PFSK-1 (cell line): ENCODE measurements around the gene DGKB.

Source experiments
- FOXP2 ChIP-seq: optimal IDR thresholded peaks from 2 replicates; pipeline ENCODE3; 2011; ENCODE audit warnings: borderline replicate concordance, control low read depth, inconsistent platforms; ENCODE audit not compliant: insufficient read depth; ENCODE audit errors: extremely low read length, extremely low read depth
- POLR2AphosphoS5 ChIP-seq: IDR thresholded peaks from 2 replicates; pipeline ENCODE4 v1.6.1; 2012; ENCODE audit warnings: low read depth, mild to moderate bottlenecking, control low read depth, low read length, moderate library complexity
- SIN3A ChIP-seq: IDR thresholded peaks from 2 replicates; pipeline ENCODE4 v1.6.1; 2012; ENCODE audit warnings: mild to moderate bottlenecking, low read length, moderate library complexity, borderline replicate concordance; ENCODE audit not compliant: insufficient read depth
- TAF1 ChIP-seq: IDR thresholded peaks from 2 replicates; pipeline ENCODE4 v1.6.1; 2012; ENCODE audit warnings: low read length, control low read depth, borderline replicate concordance; ENCODE audit not compliant: insufficient read depth
- TF ChIP-seq, protein P1 (sequence below), 2 experiments: IDR thresholded peaks; 2 replicates each; pipeline versions ENCODE4 v1.6.1 to v1.8.0; 2011 to 2012; ENCODE audit warnings: low read depth in 2 of 2, low read length in 2 of 2, control low read depth in 1 of 2, inconsistent platforms in 1 of 2, mild to moderate bottlenecking in 1 of 2, moderate library complexity in 1 of 2; ENCODE audit not compliant: insufficient read depth in 1 of 2

DGKB gene

GRCh38 chr7:14905764-14906163 lies 3.2 kb upstream of the DGKB start:
- no peak for TF ChIP-seq TAF1

DNA sequence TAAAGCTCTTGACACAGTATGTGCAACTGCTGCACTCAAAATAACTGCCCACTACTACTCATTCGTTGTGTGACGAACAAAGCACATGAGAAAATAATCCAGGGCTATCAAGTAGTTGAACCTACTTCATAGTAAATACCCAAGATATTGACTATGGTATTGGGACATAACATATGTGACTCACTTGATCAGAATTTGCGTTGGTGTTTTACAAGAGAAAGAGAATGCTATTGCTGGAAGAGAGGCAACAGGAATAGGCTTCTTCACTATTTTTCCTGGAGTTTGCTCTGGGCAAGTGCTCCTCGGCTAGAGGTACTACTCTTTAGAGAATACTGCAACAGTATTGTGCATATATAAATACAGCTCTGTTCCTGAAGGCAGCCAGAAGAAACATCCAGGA lies 2.5 kb downstream of the DGKB start:
- no peak for TF ChIP-seq TAF1
- TF ChIP-seq, protein P1, sequence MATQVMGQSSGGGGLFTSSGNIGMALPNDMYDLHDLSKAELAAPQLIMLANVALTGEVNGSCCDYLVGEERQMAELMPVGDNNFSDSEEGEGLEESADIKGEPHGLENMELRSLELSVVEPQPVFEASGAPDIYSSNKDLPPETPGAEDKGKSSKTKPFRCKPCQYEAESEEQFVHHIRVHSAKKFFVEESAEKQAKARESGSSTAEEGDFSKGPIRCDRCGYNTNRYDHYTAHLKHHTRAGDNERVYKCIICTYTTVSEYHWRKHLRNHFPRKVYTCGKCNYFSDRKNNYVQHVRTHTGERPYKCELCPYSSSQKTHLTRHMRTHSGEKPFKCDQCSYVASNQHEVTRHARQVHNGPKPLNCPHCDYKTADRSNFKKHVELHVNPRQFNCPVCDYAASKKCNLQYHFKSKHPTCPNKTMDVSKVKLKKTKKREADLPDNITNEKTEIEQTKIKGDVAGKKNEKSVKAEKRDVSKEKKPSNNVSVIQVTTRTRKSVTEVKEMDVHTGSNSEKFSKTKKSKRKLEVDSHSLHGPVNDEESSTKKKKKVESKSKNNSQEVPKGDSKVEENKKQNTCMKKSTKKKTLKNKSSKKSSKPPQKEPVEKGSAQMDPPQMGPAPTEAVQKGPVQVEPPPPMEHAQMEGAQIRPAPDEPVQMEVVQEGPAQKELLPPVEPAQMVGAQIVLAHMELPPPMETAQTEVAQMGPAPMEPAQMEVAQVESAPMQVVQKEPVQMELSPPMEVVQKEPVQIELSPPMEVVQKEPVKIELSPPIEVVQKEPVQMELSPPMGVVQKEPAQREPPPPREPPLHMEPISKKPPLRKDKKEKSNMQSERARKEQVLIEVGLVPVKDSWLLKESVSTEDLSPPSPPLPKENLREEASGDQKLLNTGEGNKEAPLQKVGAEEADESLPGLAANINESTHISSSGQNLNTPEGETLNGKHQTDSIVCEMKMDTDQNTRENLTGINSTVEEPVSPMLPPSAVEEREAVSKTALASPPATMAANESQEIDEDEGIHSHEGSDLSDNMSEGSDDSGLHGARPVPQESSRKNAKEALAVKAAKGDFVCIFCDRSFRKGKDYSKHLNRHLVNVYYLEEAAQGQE (IDR thresholded peaks at IDR 0.05; ENCODE audit: insufficient read depth in 1 of 2, low read depth in 2 of 2, low read length in 2 of 2): no peak

- TF ChIP-seq FOXP2 (no peak), TAF1 (no peak), POLR2AphosphoS5 (no peak), SIN3A (no peak)
- TF ChIP-seq, protein P1 (IDR thresholded peaks at IDR 0.05; ENCODE audit: insufficient read depth in 1 of 2, low read depth in 2 of 2, low read length in 2 of 2): no peak
Observed at GRCh38 chr7:14899030-14899429, 3.5 kb downstream of the DGKB start.

GRCh38 chr7:14896461-14896860 lies 6.1 kb downstream of the DGKB start:
- TF ChIP-seq FOXP2: no peak
- TF ChIP-seq POLR2AphosphoS5: no peak
- TF ChIP-seq, protein P1 (IDR thresholded peaks at IDR 0.05; ENCODE audit: insufficient read depth in 1 of 2, low read depth in 2 of 2, low read length in 2 of 2): no peak
- no peak for TF ChIP-seq TAF1
- no peak for TF ChIP-seq SIN3A

GRCh38 chr7:14894826-14895225 lies 7.7 kb downstream of the DGKB start:
- TF ChIP-seq, protein P1 (IDR thresholded peaks at IDR 0.05; ENCODE audit: insufficient read depth in 1 of 2, low read depth in 2 of 2, low read length in 2 of 2): no peak
- TF ChIP-seq POLR2AphosphoS5 (no peak), SIN3A (no peak), TAF1 (no peak), FOXP2 (no peak)
